D721Med (cell line): ENCODE measurements around the gene AGRN.
A peak's percentile ranks its signal among the peaks of the same experiment; 100 is the strongest.
"Not testable (repeated sequence)": the region's sequence is repeated elsewhere in the genome, so short reads cannot be mapped to it uniquely, and the experiment has no call there.

Source experiments
- DNase-seq: peaks from one replicate; pipeline ENCODE4 v3.0.0; 2011; ENCODE audit warnings: low spot score; ENCODE audit not compliant: insufficient read length
- FAIRE-seq: peaks from 2 replicates; lab custom pipeline; 2011; peaks lifted over from hg19 to GRCh38; lab: Jason Lieb, UNC
- CTCF ChIP-seq: IDR thresholded peaks from 2 replicates; pipeline ENCODE4 v1.5.1; 2012; ENCODE audit warnings: mild to moderate bottlenecking, control low read depth; ENCODE audit not compliant: insufficient read depth; ENCODE audit errors: missing control alignments

The AGRN gene

GRCh38 chr1:1055841-1056736 lies 36.2 kb downstream of the AGRN start:
- FAIRE-seq = no peak
- TF ChIP-seq CTCF = no peak

GRCh38 chr1:1057769-1058087 lies 37.8 kb downstream of the AGRN start:
- not testable (repeated sequence) for FAIRE-seq, DNase-seq

More at GRCh38 chr1:1055841-1056736, 36.2 kb downstream of the AGRN start:
- DNase-seq = no peak

- FAIRE-seq (no peak), DNase-seq (no peak)
- TF ChIP-seq CTCF = no peak
Observed at GRCh38 chr1:1058088-1058905, 38.4 kb downstream of the AGRN start.

- FAIRE-seq = no peak
- DNase-seq = no peak
- no peak for TF ChIP-seq CTCF
Observed at GRCh38 chr1:1058921-1059493, 39.1 kb downstream of the AGRN start.

GRCh38 chr1:1059494-1060280 lies 39.8 kb downstream of the AGRN start:
- no peak for TF ChIP-seq CTCF
- FAIRE-seq (no peak), DNase-seq (peak; percentile 78)

GRCh38 chr1:1060281-1061000 lies 40.5 kb downstream of the AGRN start:
- DNase-seq = no peak
- TF ChIP-seq CTCF = no peak

More at GRCh38 chr1:1060281-1061000, 40.5 kb downstream of the AGRN start:
- FAIRE-seq = no peak
